ENCODE measurements around the gene GABPB1.

- TF ChIP-seq POLR2AphosphoS5 (IDR thresholded peaks at IDR 0.05; ENCODE audit: low read depth, low read length) (no peak), NR2F2 (IDR thresholded peaks at IDR 0.05; ENCODE audit: borderline replicate concordance, low read depth) (no peak), ZNF619 (CRISPR knock-in tag; IDR thresholded peaks at IDR 0.05) (no peak), NR2C2 (CRISPR knock-in tag; IDR thresholded peaks at IDR 0.05; ENCODE audit: borderline replicate concordance) (no peak), HIC2 (CRISPR knock-in tag; IDR thresholded peaks at IDR 0.05; ENCODE audit: low read depth) (no peak), AFF4 (CRISPR knock-in tag; IDR thresholded peaks at IDR 0.05) (no peak), SALL1 (CRISPR knock-in tag; IDR thresholded peaks at IDR 0.05) (no peak), CTCF (CRISPR knock-in tag; IDR thresholded peaks at IDR 0.05) (no peak), POLR2A (IDR thresholded peaks at IDR 0.05; ENCODE audit: insufficient read depth in 1 of 2, low read depth in 2 of 2, low read length in 2 of 2) (no peak), IKZF1 (IDR thresholded peaks at IDR 0.05) (no peak), RBM22 (optimal IDR thresholded peaks at IDR 0.05; ENCODE audit: low read length) (no peak), FOXA1 (IDR thresholded peaks at IDR 0.05) (no peak), FOXA1 (CRISPR knock-in tag; IDR thresholded peaks at IDR 0.05) (no peak), MAFG (CRISPR knock-in tag; IDR thresholded peaks at IDR 0.05) (no peak)
These were observed 79.1 kb downstream of the GABPB1 start for GRCh38 chr15:50275908-50276307.

Data from HepG2 (cell line).